MCF 10A (cell line): ENCODE data around the gene OCSTAMP. TPM values are rescaled to one million over a fixed set of nuclear protein-coding genes. Genes with fewer than 3 reads are reported as not detected.
A peak's percentile ranks its signal among the peaks of the same experiment; 100 is the strongest.

Source experiments
- BruUV-seq: library from RNA; stranded (reverse); fragments of 400-500 nt; replicated peaks from 2 replicates; lab custom pipeline; 2021; lab: Mats Ljungman, UMichigan
- CTCF ChIA-PET: fragments of 300-600 bp; sonication (Branson Sonifier 250); formaldehyde crosslinking; extraction: SDS; loops from one replicate; lab custom pipeline; 2021; ENCODE audit warnings: antibody characterized with exemption, inconsistent platforms; lab: Yijun Ruan, JAX
- POLR2A ChIA-PET: fragments of 300-600, 350-650 bp; sonication (Branson Sonifier 250); formaldehyde crosslinking; extraction: SDS; loops from one replicate; lab custom pipeline; 2020; ENCODE audit warnings: antibody characterized with exemption, inconsistent platforms; lab: Yijun Ruan, JAX
- DNase-seq: peaks from one replicate; pipeline ENCODE4 v3.0.0-alpha.2; 2018; ENCODE audit not compliant: unreplicated experiment
- H3K27ac Mint-ChIP-seq: one replicate; pipeline ENCODE4 v1.8.0; 2022; ENCODE audit warnings: mild to moderate bottlenecking, low read depth, mixed read lengths; ENCODE audit not compliant: unreplicated experiment
- H3K27me3 Mint-ChIP-seq: one replicate; pipeline ENCODE4 v1.8.0; 2022; ENCODE audit warnings: mixed read lengths; ENCODE audit not compliant: insufficient read depth, unreplicated experiment
- H3K36me3 Mint-ChIP-seq: one replicate; pipeline ENCODE4 v1.8.0; 2022; ENCODE audit warnings: mild to moderate bottlenecking, moderate library complexity, mixed read lengths; ENCODE audit not compliant: insufficient read depth, unreplicated experiment
- H3K4me1 Mint-ChIP-seq: one replicate; pipeline ENCODE4 v1.8.0; 2022; ENCODE audit warnings: mixed read lengths; ENCODE audit not compliant: insufficient read depth, unreplicated experiment
- H3K4me3 Mint-ChIP-seq: one replicate; pipeline ENCODE4 v1.8.0; 2022; ENCODE audit warnings: mild to moderate bottlenecking, moderate library complexity, mixed read lengths; ENCODE audit not compliant: unreplicated experiment
- H3K9me3 Mint-ChIP-seq: one replicate; pipeline ENCODE4 v1.8.0; 2022; ENCODE audit warnings: mixed read lengths; ENCODE audit not compliant: unreplicated experiment
- intact Hi-C: fragments of 100-400 bp; cut with micrococcal nuclease; formaldehyde crosslinking; loops from 2 replicates; pipeline ENCODE4 v1.14.1; 2022
- total RNA-seq: library from RNA; stranded (reverse); gene quantifications from 2 replicates; pipeline ENCODE4 v1.2.3, GENCODE V29; 2022
- TF ChIP-seq, protein P1 (sequence below): fragments of 200-600 bp; IDR thresholded peaks from one replicate; pipeline ENCODE4 v1.8.0; 2022; ENCODE audit warnings: antibody characterized with exemption, mild to moderate bottlenecking; ENCODE audit not compliant: unreplicated experiment

The OCSTAMP gene
- total RNA-seq, 1 experiment from 2014 or later: not detected

- Mint-ChIP-seq H3K27me3 (peaks cover 11% of the 10 kb centered on the region), H3K27ac (no peak overlapping the region), H3K9me3 (no peaks in the 10 kb centered on the region), H3K4me1 (no peaks in the 10 kb centered on the region), H3K36me3 (no peaks in the 10 kb centered on the region), H3K4me3 (no peak overlapping the region)
- TF ChIP-seq, protein P1, sequence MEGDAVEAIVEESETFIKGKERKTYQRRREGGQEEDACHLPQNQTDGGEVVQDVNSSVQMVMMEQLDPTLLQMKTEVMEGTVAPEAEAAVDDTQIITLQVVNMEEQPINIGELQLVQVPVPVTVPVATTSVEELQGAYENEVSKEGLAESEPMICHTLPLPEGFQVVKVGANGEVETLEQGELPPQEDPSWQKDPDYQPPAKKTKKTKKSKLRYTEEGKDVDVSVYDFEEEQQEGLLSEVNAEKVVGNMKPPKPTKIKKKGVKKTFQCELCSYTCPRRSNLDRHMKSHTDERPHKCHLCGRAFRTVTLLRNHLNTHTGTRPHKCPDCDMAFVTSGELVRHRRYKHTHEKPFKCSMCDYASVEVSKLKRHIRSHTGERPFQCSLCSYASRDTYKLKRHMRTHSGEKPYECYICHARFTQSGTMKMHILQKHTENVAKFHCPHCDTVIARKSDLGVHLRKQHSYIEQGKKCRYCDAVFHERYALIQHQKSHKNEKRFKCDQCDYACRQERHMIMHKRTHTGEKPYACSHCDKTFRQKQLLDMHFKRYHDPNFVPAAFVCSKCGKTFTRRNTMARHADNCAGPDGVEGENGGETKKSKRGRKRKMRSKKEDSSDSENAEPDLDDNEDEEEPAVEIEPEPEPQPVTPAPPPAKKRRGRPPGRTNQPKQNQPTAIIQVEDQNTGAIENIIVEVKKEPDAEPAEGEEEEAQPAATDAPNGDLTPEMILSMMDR: no peak
- BruUV-seq: no TSS peak
- ChIA-PET POLR2A (interaction anchor here (0.6 kb wide), 1 partner anchor 13 kb away, joined by 3 read pairs; no protein-coding TSS in a partner anchor), CTCF (no interaction called here)
- DNase-seq: no peak
- intact Hi-C loops: no loop called here
Measured at GRCh38 chr20:46545827-46546138, 4.7 kb downstream of the OCSTAMP start.

DNA sequence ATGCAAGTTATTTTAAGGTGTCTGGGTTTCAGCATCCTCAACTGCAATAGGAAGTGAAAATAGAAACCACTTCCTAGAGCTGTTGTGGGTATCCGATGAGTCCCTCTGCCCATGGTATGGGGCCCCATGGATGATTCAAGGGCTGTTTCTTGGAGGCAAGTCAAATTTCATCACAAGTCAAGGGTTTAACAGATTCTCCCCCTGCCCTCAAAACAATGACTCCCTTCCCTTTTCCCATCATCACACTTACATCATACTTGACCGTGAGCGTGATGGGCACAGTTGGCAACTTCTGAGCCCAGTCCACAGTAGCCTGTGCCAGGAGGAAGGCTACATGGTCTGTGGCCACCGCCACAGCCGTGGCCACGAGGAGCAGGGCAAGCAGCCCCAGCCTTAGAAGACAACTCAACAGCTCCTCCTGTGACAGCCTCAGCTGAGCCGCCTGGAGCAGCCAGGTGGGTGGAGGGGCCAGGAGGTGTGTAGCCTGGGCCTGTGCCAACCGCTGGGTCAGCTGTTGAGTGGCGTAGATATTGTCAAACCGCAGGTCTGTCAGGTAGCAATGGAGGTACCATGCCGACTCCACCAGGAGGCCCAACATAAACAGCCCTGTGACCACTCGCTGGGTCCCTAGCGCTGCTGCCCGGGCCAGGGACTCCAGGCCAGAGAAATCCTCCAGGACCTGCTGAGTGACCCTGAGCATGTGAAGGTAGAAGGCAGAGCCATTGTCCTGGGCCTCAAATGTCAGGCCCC is 5.2 kb downstream of the OCSTAMP start:
- ChIA-PET POLR2A (interaction anchor here (0.6 kb wide), 1 partner anchor 12 kb away, joined by 3 read pairs; no protein-coding TSS in a partner anchor), CTCF (interaction anchor here (0.6 to 1.7 kb wide), 3 partner anchors 16 to 135 kb away, joined by 3 to 8 read pairs (median 5); no protein-coding TSS in a partner anchor)
- no TSS peak for BruUV-seq
- H3K27ac Mint-ChIP-seq: no peak overlapping the region
- no peaks in the 10 kb centered on the region for H3K36me3 Mint-ChIP-seq
- intact Hi-C loops: no loop called here
- H3K4me1 Mint-ChIP-seq: no peaks in the 10 kb centered on the region
- no peaks in the 10 kb centered on the region for H3K9me3 Mint-ChIP-seq
- H3K27me3 Mint-ChIP-seq: peaks cover 11% of the 10 kb centered on the region
- TF ChIP-seq, protein P1: no peak
- no peak overlapping the region for H3K4me3 Mint-ChIP-seq
- DNase-seq: peak; percentile 6

- Mint-ChIP-seq H3K27ac (no peak overlapping the region), H3K27me3 (peaks cover 11% of the 10 kb centered on the region), H3K4me1 (no peaks in the 10 kb centered on the region), H3K36me3 (no peaks in the 10 kb centered on the region), H3K4me3 (no peak overlapping the region), H3K9me3 (no peaks in the 10 kb centered on the region)
- no peak for DNase-seq
- TF ChIP-seq, protein P1: no peak
- POLR2A ChIA-PET: no interaction called here
- no TSS peak for BruUV-seq
- CTCF ChIA-PET: interaction anchor here (0.6 to 1.7 kb wide), 4 partner anchors 17 to 921 kb away, joined by 3 to 8 read pairs (median 4); no protein-coding TSS in a partner anchor
- intact Hi-C loops: no loop called here
Measured at GRCh38 chr20:46544576-46544975, 5.9 kb downstream of the OCSTAMP start.

- no peaks in the 10 kb centered on the region for H3K4me1 Mint-ChIP-seq
- intact Hi-C loops: no loop called here
- ChIA-PET POLR2A (no interaction called here), CTCF (interaction anchor here (1.7 kb wide), 1 partner anchor 137 kb away, joined by 8 read pairs; no protein-coding TSS in a partner anchor)
- no peaks in the 10 kb centered on the region for H3K36me3 Mint-ChIP-seq
- H3K9me3 Mint-ChIP-seq: no peaks in the 10 kb centered on the region
- TF ChIP-seq, protein P1: no peak
- H3K27me3 Mint-ChIP-seq: peaks cover 11% of the 10 kb centered on the region
- BruUV-seq: no TSS peak
- DNase-seq: no peak
- H3K4me3 Mint-ChIP-seq: no peak overlapping the region
- H3K27ac Mint-ChIP-seq: no peak overlapping the region
Measured at GRCh38 chr20:46543959-46544358, 6.5 kb downstream of the OCSTAMP start.
